Gastroesophageal sphincter (tissue), 3 donors: ENCODE results near the gene ARMC9.

Experiments used
- CTCF ChIP-seq, 4 experiments: fragments of 200-600 bp in 2 of 4; fragments of 450-650 bp in 2 of 4; sonication (generic) in 1 of 4; IDR thresholded peaks; one replicate each; pipeline ENCODE4 v1.5.1; 2017 to 2019; ENCODE audit warnings: antibody characterized with exemption in 4 of 4, mild to moderate bottlenecking in 2 of 4, moderate library complexity in 2 of 4
- POLR2A ChIP-seq, 2 donors: fragments of 450-650 bp; IDR thresholded peaks; one replicate each; pipeline ENCODE4 v1.6.1; 2017; ENCODE audit warnings: antibody characterized with exemption in 2 of 2, mild to moderate bottlenecking in 2 of 2, moderate library complexity in 1 of 2
- POLR2AphosphoS5 ChIP-seq: sonication (generic); formaldehyde crosslinking; IDR thresholded peaks from one replicate; pipeline ENCODE4 v1.6.1; 2017; ENCODE audit warnings: antibody characterized with exemption

- TF ChIP-seq POLR2AphosphoS5 (no peak), CTCF (IDR thresholded peaks at IDR 0.05) (no peak), POLR2A (IDR thresholded peaks at IDR 0.05) (no peak)
These were observed 123.3 kb downstream of the ARMC9 start for GRCh38 chr2:231321556-231322334.
